NCI-H1417 treated with DMSO at 0.1 percent for 48 hours (cell line): ENCODE data around the gene GIMAP2.
"Not testable (repeated sequence)": the region's sequence is repeated elsewhere in the genome, so short reads cannot be mapped to it uniquely, and the experiment has no call there.

Experiments
- DNase-seq: peaks from one replicate; lab custom pipeline; 2025; lab: John Stamatoyannopoulos, UW

Gene GIMAP2

GRCh38 chr7:150685219-150686029, at the start of gene GIMAP2:
Gene GIMAP2, plus strand, starts transcription at chr7:150685706. Its CDS starts 1,354 bp downstream, at chr7:150687060.
- no peak for DNase-seq

- DNase-seq, result no peak
These were observed 43.7 kb upstream of the GIMAP2 start for GRCh38 chr7:150641854-150642253.

- no peak for DNase-seq
These were observed 42.6 kb upstream of the GIMAP2 start for GRCh38 chr7:150642926-150643325.

- DNase-seq, result no peak
These were observed 40.1 kb upstream of the GIMAP2 start for GRCh38 chr7:150645259-150646020.

- no peak for DNase-seq
These were observed 37.0 kb upstream of the GIMAP2 start for GRCh38 chr7:150648353-150649079.

- DNase-seq, result no peak
These were observed 36.5 kb upstream of the GIMAP2 start for GRCh38 chr7:150649080-150649385.

- no peak for DNase-seq
These were observed 30.8 kb upstream of the GIMAP2 start for GRCh38 chr7:150654692-150655091.

GRCh38 chr7:150656047-150656446, 29.5 kb upstream of the GIMAP2 start:
- no peak for DNase-seq

- no peak for DNase-seq
These were observed 28.0 kb upstream of the GIMAP2 start for GRCh38 chr7:150657526-150657925.

GRCh38 chr7:150660939-150661613, 24.4 kb upstream of the GIMAP2 start:
- DNase-seq, result no peak

GRCh38 chr7:150662821-150663220, 22.7 kb upstream of the GIMAP2 start:
- not testable (repeated sequence) for DNase-seq

GRCh38 chr7:150663802-150664494, 21.6 kb upstream of the GIMAP2 start:
- no peak for DNase-seq

GRCh38 chr7:150665089-150665748, 20.3 kb upstream of the GIMAP2 start:
- DNase-seq, result no peak

- no peak for DNase-seq
These were observed 19.6 kb upstream of the GIMAP2 start for GRCh38 chr7:150665896-150666295.

- no peak for DNase-seq
These were observed 19.1 kb upstream of the GIMAP2 start for GRCh38 chr7:150666412-150666811.

GRCh38 chr7:150668472-150668911, 17.0 kb upstream of the GIMAP2 start:
- no peak for DNase-seq

- no peak for DNase-seq
These were observed 16.5 kb upstream of the GIMAP2 start for GRCh38 chr7:150668977-150669376.

- not testable (repeated sequence) for DNase-seq
These were observed 13.5 kb upstream of the GIMAP2 start for GRCh38 chr7:150671798-150672585.

GRCh38 chr7:150675714-150676113, 9.8 kb upstream of the GIMAP2 start:
- no peak for DNase-seq

GRCh38 chr7:150676276-150676675, 9.2 kb upstream of the GIMAP2 start:
- DNase-seq, result not testable (repeated sequence)
